ENCODE measurements around the gene TMEM151A.
"Not testable (repeated sequence)": the region's sequence is repeated elsewhere in the genome, so short reads cannot be mapped to it uniquely, and the experiment has no call there.

DNA sequence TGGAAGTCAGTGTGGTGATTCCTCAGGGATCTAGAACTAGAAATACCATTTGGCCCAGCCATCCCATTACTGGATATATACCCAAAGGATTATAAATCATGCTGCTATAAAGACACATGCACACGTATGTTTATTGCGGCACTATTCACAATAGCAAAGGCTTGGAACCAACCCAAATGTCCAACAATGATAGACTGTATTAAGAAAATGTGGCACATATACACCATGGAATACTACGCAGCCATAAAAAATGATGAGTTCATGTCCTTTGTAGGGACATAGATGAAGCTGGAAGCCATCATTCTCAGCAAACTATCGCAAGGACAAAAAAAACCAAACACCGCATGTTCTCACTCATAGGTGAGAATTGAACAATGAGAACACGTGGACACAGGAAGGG, 29.1 kb downstream of the TMEM151A start:
- not testable (repeated sequence) for TF ChIP-seq CTCF (conservative IDR thresholded peaks at IDR 0.05 in 1 of 2, IDR thresholded peaks at IDR 0.05 in 1 of 2; ENCODE audit: low read depth in 1 of 2, low read length in 2 of 2); EZH2 (IDR thresholded peaks at IDR 0.05; ENCODE audit: low read length, missing control alignments)

All from fibroblast of lung (primary cell).